GM18873 (cell line): ENCODE measurements around the gene B4GALT5.
"Not testable (repeated sequence)": the region's sequence is repeated elsewhere in the genome, so short reads cannot be mapped to it uniquely, and the experiment has no call there.

Experiments
- ATAC-seq: cut with Tn5 transposase; IDR thresholded peaks from one replicate; pipeline ENCODE4 v1.9.1; 2021; ENCODE audit warnings: mild to moderate bottlenecking, moderate library complexity, moderate number of reproducible peaks; ENCODE audit not compliant: unreplicated experiment, low FRiP score

The B4GALT5 gene

GRCh38 chr20:49612127-49612738 lies 101.4 kb downstream of the B4GALT5 start:
- ATAC-seq = no peak

- ATAC-seq = not testable (repeated sequence)
Observed at GRCh38 chr20:49611539-49612126, 102.0 kb downstream of the B4GALT5 start.

GRCh38 chr20:49610691-49611538 lies 102.8 kb downstream of the B4GALT5 start:
- no peak for ATAC-seq

DNA sequence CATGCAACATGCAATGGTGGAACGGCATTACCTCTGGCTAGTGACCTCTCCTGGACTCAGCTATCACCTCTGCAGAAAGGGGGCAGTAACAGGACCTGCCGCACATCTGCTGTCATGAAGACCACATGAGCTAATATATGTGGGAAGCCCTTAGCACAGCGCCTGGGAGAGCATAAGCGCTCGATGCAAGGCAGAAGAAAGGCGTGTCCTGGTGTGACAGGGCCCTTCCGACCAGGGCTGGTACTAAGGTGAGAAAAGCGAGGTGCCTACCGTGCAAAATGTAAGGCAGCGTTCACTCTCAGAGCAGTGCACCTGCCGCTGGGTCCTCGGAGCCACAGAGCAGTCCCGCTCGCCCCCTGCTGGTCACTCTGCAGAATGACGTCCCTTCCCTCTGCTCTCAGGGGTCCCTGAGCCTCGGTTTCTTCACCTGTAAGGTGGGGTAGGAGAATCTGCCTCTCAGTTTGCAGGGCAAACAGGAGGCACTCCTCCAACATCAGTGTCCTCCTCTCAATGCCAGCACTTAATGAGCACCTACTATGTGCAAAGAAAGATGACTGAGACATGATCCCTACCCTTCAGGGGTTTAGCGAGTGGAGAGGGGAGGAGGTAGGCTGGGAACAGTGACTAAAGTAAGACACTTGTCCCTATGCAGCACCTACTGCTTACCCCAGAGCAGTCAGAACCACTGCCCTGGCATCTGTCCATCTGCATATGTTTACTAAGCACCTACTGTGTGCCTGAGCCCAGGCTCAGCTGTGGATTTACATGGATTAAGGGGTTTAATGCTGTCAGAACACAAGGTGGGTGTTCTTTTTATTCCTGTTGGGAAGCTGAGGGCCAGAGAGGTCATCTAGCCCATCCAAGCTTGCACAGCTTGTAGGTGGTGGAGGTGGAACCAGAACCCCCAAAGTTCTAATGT lies 104.7 kb downstream of the B4GALT5 start:
- no peak for ATAC-seq

- ATAC-seq = no peak
Observed at GRCh38 chr20:49607568-49607967, 106.1 kb downstream of the B4GALT5 start.

GRCh38 chr20:49603209-49603627 lies 110.5 kb downstream of the B4GALT5 start:
- no peak for ATAC-seq

- ATAC-seq = no peak
Observed at GRCh38 chr20:49602345-49603208, 111.1 kb downstream of the B4GALT5 start.

DNA sequence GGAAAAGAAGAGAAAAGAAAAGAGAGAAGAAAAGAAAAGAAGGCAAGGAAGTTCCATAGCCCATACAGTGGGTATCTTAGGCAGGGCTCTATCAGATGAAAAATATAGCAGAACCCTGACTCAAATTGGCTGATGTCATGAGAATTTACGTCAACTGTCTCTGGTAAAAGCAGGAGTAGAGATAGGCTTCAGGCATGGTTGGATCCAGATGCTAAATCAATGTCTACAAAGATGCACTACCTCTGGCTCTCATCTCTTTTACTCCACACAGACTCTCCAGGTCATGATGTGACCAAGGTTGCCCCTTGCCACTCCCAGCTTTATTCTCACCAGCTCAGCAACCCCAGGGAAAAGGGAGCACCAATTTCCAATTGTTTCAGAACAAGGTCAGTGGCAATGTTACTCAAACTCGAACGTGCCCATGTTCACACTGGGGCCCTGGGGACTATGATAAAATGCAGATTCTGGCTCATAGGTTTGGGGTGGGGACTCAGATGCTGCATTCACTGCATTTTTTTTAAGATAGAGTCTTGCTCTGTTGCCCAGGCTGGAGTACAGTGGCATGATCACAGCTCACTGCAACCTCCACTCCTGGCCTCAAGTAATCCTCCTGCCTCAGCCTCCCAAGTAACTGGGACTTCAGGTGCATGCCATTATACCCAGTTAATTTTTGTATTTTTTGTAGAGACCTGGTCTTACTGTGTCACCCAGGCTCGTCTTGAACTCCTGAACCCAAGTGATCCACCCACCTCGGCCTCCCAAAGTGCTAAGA lies 112.3 kb downstream of the B4GALT5 start:
- no peak for ATAC-seq

DNA sequence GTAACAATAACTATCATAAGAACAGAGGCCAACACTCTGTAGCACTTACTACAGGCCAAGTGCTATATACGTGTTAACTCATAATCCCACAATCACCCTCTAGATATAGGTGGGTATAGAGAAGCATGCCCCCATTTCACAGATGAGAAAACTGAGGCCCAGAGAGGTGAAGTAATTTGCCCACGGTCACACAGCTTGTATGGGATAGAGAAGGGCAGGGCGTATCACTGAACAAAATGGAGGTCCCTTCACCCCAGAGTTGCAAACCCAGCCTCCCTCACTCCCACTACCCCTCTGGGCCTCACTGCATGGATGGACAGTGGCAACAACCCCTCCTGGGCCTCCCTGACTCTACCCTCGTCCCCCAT lies 113.9 kb downstream of the B4GALT5 start:
- ATAC-seq = no peak

- no peak for ATAC-seq
Observed at GRCh38 chr20:49597825-49598395, 115.8 kb downstream of the B4GALT5 start.

GRCh38 chr20:49595811-49596561 lies 117.7 kb downstream of the B4GALT5 start:
- no peak for ATAC-seq

GRCh38 chr20:49595346-49595745 lies 118.3 kb downstream of the B4GALT5 start:
- no peak for ATAC-seq

DNA sequence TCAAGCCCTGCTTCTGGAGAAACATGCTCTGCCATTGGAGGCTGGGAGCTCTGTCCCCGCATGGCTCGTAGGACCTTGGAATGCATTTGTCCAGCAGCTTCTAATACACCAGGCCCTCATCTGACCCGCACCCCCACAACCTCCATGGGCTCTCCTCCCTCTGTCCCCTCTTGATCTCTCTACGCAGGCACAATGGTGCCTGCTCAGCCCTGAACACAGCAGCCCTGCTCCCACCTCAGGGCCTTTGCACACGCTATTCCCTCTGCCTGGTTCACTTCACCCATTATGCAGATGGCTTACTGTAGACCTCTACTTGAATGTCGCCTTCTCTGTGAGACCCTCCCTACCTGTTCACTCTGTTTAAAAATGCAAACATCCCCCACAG lies 118.8 kb downstream of the B4GALT5 start:
- ATAC-seq = no peak

GRCh38 chr20:49594143-49594930 lies 119.3 kb downstream of the B4GALT5 start:
- no peak for ATAC-seq

- no peak for ATAC-seq
Observed at GRCh38 chr20:49593466-49594142, 120.1 kb downstream of the B4GALT5 start.

- no peak for ATAC-seq
Observed at GRCh38 chr20:49592120-49592519, 121.6 kb downstream of the B4GALT5 start.
